ENCODE results near the gene LIPE. TPM values are rescaled to one million over a fixed set of nuclear protein-coding genes. Genes with fewer than 3 reads are reported as not detected.
A peak's percentile ranks its signal among the peaks of the same experiment; 100 is the strongest.

Gene LIPE
- total RNA-seq, 1 donor = 1.8 TPM

DNA sequence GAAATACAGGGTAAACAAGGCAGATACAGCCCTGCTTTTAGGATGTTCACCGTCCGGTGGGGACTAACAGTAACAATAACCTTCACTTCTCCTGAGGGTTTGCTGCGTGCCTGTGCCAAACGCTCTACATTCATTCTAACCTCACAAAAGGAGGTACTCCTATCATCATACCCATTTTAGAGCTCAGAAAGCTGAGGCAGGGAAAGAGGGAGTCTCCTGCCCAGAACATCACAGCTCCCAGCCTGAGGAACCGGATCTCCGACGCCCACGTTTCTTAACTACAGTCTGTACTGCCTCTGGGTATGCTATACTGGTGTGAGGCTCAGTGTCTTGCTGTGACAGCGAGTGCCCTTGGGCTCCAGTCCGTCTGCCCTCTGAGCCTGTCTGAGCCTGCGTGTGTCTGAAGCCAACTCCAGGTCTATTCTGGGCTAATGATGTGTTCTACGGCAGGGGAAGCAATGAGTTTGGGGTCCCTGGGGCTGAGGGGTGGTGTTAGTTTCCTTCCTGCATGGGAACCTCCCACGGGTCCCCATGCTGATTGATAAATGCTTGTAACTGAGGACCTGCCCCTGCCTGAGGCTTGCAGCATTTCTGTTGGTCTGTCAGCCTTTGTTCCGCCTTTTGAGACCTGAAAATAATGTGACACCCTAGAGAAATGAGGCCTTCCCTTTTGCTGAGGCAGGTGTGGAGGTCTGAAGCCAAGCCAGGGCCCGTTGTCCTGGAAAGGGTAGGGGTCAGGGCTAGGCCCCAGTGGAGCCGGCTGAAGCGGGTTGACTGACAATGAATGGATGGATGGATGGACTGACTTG, 4.9 kb downstream of the LIPE start:
- H3K4me1 ChIP-seq (ENCODE audit: insufficient read depth, low read length) = peaks cover 20% of the 10 kb centered on the region
- peaks cover 15% of the 10 kb centered on the region for H4K20me1 ChIP-seq (ENCODE audit: insufficient read depth, low read length)
- peak; percentile 74 for DNase-seq (ENCODE audit: insufficient read length, low spot score, missing footprints)
- TF ChIP-seq CTCF (IDR thresholded peaks at IDR 0.05; ENCODE audit: extremely low read depth, low read depth, low read length) = no peak
- H3K27ac ChIP-seq (ENCODE audit: low read depth, low read length) = no peak overlapping the region
- H3K27me3 ChIP-seq (ENCODE audit: insufficient read depth, low read length) = no peaks in the 10 kb centered on the region
- H2AFZ ChIP-seq (ENCODE audit: low read length) = no peak overlapping the region
- no peaks in the 10 kb centered on the region for H3K9me3 ChIP-seq (ENCODE audit: low read depth, low read length)
- H3K79me2 ChIP-seq (ENCODE audit: insufficient read depth, low read length) = no peaks in the 10 kb centered on the region
- H3K4me3 ChIP-seq (ENCODE audit: insufficient read depth, low read length) = peak overlapping the region; percentile 81
- peak overlapping the region; percentile 95 for H3K4me2 ChIP-seq (ENCODE audit: insufficient read depth, low read length)
- no peaks in the 10 kb centered on the region for H3K36me3 ChIP-seq (ENCODE audit: insufficient read depth, low read length)

- H3K79me2 ChIP-seq (ENCODE audit: insufficient read depth, low read length) = no peaks in the 10 kb centered on the region
- DNase-seq (ENCODE audit: insufficient read length, low spot score, missing footprints) = peak; percentile 50
Observed at GRCh38 chr19:42421591-42422031, 5.6 kb downstream of the LIPE start.

DNA sequence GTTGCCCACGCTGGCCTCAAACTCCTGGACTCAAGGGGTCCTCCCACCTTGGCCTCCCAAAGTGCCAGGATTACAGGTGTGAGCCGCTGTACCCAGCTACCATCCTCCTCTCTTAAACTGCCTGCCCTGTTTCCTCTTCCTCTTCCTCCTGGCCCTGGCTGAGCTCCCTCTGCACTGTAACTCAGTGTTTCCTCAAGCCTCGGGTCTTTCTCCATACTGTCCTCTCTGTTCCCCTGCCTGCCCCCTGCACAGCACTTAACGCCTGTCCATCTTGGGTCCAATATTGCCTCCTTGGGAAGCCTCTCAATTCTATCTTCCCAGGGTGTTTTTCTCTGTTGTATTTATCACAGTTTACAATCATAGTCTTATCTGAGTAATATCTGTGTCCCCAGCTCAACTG, 6.1 kb downstream of the LIPE start:
- H3K79me2 ChIP-seq (ENCODE audit: insufficient read depth, low read length) = no peaks in the 10 kb centered on the region
- no peak overlapping the region for H3K27ac ChIP-seq (ENCODE audit: low read depth, low read length)
- H2AFZ ChIP-seq (ENCODE audit: low read length) = no peak overlapping the region

More at GRCh38 chr19:42421591-42422031, 5.6 kb downstream of the LIPE start:
- H3K36me3 ChIP-seq (ENCODE audit: insufficient read depth, low read length) = no peaks in the 10 kb centered on the region
- TF ChIP-seq CTCF (IDR thresholded peaks at IDR 0.05; ENCODE audit: extremely low read depth, low read depth, low read length) = no peak
- H3K9me3 ChIP-seq (ENCODE audit: low read depth, low read length) = no peaks in the 10 kb centered on the region
- no peak overlapping the region for H2AFZ ChIP-seq (ENCODE audit: low read length)
- peaks cover 13% of the 10 kb centered on the region for H4K20me1 ChIP-seq (ENCODE audit: insufficient read depth, low read length)
- no peak overlapping the region for H3K4me3 ChIP-seq (ENCODE audit: insufficient read depth, low read length)
- no peak overlapping the region for H3K27ac ChIP-seq (ENCODE audit: low read depth, low read length)
- no peaks in the 10 kb centered on the region for H3K27me3 ChIP-seq (ENCODE audit: insufficient read depth, low read length)
- H3K4me1 ChIP-seq (ENCODE audit: insufficient read depth, low read length) = peaks cover 20% of the 10 kb centered on the region
- H3K4me2 ChIP-seq (ENCODE audit: insufficient read depth, low read length) = no peak overlapping the region

More for the DNA sequence above, 6.1 kb downstream of the LIPE start:
- peak; percentile 46 for DNase-seq (ENCODE audit: insufficient read length, low spot score, missing footprints)
- Histone ChIP-seq H4K20me1 (ENCODE audit: insufficient read depth, low read length) (peaks cover 13% of the 10 kb centered on the region), H3K9me3 (ENCODE audit: low read depth, low read length) (no peaks in the 10 kb centered on the region), H3K27me3 (ENCODE audit: insufficient read depth, low read length) (no peaks in the 10 kb centered on the region), H3K4me2 (ENCODE audit: insufficient read depth, low read length) (no peak overlapping the region), H3K4me3 (ENCODE audit: insufficient read depth, low read length) (no peak overlapping the region), H3K36me3 (ENCODE audit: insufficient read depth, low read length) (no peaks in the 10 kb centered on the region), H3K4me1 (ENCODE audit: insufficient read depth, low read length) (peaks cover 20% of the 10 kb centered on the region)
- no peak for TF ChIP-seq CTCF (IDR thresholded peaks at IDR 0.05; ENCODE audit: extremely low read depth, low read depth, low read length)

Measured in osteoblast (primary cell).